Nucleus accumbens (tissue), 56 donors: ENCODE measurements around the gene FNBP1.

Experiments
- DNase-seq, 56 donors: peaks; one replicate each; lab custom pipeline; 2025; lab: John Stamatoyannopoulos, UW

FNBP1 gene

DNA sequence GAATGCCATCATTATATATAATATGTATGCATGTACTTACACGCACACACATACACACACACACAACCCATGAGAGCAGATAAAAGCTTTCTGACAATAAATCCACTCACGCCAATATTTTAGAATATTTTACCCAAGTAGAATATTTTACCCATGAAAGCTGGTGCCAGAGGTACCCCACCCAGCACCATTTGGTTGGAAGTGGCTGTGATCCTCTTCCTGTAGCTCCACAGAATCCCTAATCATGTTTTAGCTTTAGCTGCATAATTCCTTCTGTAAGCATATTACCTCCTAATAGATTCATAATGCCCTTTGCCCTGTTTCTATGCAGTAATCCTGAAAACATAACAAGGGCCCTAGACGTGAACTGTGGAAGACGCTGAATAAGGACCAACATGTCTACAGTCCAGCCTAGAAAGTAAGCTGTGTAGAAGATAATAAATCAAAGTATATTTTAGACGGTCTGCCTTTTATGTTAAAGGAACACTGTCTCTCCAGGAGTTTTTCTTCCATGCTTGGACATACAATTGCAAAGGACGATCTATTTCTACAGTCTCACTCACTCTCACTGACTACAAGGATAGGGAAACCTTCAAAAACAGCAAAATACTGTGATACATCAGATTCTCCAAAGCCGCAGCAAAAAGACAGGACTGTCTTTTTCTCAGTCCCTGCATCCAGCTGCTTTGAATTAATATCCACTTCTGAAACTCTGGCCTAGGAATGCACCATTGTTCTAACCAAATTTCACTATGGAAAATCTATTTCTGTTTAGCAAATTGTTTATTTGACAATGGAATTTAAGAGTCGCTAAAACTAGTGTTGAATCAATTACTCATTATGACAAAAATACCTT lies 109.6 kb downstream of the FNBP1 start:
- no peak for DNase-seq

DNA sequence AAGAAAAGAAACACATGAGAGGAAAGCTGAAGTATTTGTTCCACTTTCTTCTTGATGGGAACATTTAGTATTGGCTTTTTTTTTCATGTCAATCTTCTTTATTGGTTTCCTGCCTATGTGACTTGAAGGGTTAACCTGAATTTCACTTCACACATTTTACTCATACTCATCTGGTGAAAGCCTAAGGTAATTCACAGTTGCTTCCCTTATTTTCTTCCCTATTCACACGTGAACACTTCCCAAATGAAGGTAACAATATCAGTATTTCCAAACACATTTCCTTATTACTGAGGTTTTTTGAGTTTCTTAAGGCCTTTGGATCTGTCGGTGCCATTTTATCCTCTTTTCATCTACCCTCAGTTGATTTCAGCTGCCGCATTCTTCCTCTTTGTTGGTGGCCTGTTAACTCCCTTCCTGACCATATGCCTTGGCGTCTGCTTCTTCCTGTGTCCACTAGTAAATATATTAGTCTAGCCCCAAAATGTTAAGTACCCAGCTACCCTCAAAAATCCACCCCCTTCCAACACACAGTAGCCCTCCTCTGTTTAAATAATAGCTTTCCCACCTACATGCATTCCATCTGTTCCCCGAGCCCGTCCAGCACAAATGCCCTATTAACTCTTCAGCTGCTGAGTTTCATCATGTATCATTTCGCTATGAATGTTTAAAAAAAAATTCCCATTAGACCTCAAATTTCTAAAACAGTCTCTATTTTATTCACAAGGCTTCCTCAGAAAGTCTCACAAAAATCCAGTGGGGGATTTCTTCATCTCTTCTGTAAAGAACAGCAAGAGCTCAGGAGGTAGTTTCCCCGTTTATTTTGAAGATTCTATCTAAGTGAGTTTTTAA lies 110.5 kb downstream of the FNBP1 start:
- DNase-seq, result no peak

DNA sequence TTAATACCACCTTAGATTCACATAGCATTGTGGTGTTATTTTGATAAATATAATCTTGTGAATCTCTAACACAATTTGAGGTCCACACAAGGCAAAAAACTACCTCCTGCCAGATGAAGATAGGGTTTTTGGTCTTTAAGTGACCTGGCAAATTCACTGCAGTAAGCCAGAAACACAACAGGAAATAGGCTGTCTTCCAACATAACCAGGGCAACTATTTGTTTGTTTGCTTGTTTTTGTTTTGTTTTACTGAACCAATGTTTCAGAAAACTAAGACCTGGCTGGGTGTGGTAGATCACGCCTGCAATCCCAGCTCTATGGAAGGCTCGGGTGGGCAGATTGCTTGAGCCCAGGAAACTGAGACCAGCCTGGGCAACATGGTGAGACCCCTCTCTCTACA lies 112.2 kb downstream of the FNBP1 start:
- no peak for DNase-seq

DNA sequence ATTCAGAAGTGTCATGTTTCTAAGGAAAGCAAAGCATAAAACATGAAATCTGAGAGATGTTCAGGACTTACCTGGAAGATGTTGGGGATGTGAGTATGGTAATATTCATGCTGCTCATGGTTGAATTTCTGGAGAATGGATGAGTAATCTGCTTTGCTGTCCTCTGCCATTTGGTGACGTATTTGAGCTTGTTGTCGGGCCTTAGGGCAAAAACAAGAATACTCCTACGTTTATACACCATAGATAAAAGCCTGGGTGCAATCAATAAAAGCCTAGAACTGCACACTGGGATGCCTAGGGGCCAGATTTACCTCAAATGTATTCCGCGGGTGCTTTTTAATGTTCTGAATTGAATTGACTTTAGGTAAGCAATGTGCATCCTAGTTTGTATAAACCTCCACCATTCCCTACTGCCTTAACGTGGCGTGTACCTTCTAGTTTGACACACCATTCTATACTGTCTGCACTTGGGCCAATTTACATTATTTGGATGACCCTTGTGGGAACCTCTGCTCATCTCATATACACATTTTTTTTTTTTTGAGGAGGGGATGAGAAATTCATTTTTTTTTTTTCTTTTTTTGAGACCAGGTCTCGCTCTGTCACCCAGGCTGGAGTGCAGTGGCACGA lies 113.4 kb downstream of the FNBP1 start:
- DNase-seq, result no peak

DNA sequence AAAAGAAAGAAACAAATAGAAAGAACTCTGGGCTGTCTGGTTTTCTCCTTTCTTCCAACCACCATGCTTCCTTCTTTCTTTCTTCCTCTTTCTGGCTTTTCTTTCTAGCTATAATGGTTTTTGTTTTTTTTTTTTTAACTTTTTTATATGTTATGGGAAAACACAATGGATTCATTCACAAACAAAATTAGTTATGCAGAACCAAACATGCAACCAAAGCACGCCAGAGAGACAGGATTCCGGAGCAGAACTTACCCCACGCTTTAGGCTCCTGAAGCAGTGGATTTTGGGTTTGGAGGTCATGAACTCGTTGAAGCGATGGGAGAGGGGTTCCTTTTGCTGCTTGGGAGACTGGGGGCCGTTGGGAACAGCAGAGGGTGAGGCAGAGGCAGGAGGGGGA lies 119.4 kb downstream of the FNBP1 start:
- peak in 1 of 56 donors; percentile 10 for DNase-seq

DNA sequence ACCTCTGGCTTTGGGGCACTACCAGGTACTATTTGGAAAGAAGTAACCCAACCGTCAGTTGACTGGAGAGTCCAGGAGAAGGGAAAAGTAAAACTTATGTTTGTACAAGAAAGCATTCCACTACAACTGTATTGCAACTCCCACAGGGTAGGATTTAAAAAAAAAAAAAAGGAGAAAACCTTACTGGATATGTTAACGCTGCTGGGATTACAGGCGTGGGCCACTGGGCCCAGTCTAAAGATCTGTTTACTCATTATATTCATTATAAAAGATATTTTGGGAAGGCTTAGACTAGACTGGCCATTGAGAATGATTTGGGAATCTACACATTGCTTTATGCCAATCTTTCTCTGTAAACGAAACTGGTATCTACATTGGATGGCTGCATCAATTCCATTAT lies 121.1 kb downstream of the FNBP1 start:
- no peak for DNase-seq

DNA sequence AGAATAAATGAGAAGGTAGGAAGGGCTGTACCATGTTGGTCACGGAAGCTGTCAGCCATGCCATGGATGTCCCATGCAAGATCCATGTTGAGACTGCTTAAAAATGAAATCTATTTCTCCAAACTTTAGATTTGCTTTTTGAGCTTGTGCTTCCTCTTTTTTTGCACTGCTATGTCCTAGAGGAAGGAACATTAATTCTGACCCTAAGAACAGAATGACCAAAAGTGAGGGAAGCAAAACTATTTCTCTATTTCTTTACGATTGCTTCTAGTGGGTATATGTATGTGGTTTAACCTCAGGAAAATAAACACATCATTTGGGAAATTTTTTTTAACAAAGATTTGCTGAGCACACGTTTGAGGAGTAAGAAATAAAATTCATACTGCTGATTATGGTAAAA lies 123.1 kb downstream of the FNBP1 start:
- DNase-seq, result no peak

DNA sequence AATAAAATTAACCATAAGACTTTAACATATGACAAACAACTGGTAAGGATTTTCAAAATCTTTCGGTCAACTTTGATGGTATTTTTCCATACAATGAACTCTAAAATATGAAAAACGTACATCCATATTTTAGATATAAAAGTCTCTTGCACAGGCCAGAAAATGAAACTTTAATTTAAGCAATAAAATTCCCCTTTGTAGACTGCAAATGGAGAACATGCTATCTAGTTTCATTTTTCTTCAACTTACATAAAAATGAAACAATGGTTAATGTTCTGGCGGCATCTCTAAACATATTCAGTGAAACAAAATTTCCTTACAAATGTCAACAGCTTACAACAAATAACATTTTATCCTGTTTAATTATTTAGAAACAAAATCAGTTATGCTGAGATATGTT lies 123.7 kb downstream of the FNBP1 start:
- no peak for DNase-seq

DNA sequence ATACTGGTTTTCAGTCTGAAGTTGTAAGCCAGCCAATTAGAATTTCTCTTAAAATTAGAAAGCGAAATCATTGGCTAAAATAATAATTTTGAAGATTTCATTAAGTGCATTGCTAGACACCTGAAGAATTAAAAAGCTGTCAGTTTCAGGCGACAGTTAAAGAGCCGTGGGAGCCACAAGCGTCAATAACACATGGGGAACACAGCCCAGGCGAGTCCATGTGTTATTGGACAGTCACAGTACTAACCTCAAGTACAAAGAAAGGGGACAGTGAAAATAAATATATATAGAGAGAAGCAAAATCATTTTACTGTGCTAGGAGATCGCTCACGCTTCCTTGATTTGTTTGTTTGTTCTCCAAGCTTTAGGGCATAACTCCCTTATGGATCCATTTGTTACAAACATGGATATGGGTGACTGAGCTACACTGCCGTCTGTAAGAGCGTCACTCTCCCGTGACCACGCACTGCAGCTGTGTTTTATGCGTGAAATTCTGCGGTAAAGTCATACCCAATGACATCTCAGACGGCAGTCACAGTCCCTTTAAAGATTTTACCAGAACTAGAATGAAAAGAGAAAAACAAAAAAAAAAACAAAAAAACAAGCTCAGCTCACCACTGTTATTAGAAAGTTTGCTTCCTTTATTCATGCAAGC lies 124.6 kb downstream of the FNBP1 start:
- no peak for DNase-seq

DNA sequence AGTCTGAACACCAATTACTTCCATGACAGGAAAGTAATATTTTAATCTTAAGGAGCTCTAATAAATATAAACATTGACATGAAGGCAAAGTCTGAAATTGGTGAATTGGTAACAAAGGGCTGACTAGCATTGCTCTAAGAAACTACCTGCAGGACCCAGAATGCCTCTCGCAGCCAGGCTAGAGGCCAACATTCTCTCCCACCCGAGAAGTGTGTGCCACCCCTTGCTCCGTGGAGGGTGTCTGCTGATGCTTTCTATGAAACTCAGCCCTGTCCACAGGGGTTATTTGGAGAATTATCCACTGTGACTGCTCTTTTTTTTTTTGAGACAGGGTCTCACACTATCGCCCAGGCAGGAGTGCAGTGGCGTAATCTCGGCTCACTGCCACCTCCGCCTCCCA lies 126.3 kb downstream of the FNBP1 start:
- no peak for DNase-seq

DNA sequence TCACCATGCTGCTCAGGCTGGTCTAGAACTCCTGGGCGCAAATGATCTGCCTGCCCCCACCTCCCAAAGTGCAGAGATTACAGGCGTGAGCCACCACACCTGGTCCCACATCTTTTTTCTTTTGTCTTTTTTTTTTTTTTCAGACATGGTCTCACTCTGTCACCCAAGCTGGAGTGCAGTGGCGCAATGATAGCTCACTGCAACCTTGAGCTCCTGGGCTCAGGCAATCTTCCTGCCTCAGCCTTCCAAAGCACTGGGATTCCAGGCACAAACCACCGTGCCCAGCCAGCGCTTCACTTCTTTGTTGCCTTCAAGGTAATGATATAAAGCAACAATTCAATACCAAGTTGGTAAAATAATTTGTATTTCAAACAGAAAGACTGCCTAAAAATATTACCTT lies 128.9 kb downstream of the FNBP1 start:
- no peak for DNase-seq

DNA sequence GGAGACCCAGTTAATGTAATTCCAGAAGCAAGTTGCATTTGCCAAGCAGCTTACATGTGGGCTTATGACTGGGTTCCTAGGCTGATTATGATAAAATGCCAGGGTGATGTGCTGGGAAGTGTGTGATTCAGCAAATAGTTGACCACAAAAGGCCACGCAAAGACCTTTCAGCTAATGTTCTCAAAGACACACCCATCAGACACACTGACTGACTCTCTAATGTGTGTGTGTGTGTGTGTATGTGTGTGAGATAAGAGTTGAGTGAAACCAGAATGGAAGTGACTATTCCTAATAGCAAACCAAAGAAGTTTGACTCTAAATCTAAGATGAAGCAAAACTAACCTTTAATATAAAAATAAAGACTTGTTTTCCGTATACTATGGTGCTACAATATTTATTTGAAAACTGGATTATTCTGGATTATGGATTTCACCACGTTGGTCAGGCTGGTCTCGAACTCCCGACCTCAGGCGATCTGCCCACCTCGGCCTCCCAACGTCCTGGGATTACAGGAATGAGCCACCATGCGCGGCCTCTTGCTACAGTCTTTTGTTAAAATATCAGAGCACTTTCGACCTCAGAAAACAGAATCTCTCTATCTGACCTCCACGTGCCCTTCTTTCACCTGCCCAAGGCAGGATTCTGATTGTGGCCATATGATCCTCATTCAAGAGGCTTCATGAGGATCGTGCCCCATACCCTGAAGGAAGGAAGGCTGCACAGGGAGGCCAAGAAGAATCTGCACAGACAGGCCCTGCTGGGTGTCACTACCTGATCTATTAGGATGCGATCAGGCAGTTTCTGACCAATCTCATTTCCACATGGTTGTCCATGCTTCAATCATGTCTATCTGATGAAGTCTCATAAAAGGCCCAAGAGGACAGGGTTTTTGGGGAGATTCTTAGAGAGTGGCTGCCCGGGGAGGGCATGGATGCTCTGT lies 132.1 kb downstream of the FNBP1 start:
- no peak for DNase-seq

DNA sequence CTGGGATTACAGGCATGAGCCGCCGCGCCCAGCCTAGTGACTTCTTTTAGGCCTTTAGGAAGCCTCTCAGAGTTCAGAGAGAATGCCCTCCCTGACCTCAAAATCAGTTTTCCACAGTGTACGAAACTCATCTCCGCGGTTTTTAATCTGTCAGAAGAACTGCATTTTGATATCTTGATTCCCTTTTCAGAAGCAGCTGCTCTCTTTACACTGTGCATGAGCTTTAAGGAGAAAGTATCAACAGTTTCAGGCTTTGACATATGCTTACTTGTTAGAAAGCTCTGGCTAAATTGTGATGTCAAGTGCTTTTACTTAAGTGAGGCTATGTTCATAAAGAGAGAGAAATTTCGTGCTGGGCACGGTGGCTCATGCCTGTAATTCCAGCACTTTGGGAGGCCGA lies 133.1 kb downstream of the FNBP1 start:
- DNase-seq, result no peak

DNA sequence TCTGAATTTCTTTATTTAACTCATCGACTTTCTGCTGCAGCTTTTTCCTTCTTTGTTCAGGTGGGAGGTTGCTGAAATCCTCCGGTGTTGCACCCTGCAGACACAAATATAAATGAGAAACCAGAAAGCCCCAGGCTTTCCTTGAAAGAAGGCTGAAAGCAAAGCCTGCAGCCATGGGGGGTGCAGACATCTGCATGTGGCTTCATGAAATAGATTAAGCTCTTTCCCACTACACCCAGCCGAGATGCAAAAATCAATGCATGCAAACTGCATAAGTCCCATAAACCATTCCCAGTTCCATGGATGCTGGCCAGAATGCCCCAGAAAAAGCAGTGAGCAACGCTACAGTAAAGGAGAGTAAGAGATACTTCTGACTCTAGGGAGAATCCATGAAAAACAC lies 134.1 kb downstream of the FNBP1 start:
- no peak for DNase-seq

DNA sequence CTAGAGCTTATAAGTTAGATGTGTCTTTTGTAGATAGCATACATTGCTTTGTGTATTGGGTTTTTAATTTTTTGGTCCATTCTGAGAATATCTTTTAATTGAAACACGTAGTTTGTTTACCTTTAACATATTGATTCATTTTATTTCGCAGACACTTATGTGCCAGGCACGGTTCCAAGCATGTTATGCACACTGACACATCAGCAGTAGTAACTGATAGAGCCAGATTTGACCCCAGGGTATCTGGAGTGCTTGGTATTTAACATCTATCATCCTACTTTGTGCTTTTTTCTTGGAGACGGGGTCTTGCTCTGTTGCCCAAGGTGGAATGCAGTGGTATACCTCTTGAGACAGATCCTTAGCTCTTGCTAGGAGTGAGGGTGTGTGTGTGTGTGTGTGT lies 135.8 kb downstream of the FNBP1 start:
- DNase-seq, result no peak

DNA sequence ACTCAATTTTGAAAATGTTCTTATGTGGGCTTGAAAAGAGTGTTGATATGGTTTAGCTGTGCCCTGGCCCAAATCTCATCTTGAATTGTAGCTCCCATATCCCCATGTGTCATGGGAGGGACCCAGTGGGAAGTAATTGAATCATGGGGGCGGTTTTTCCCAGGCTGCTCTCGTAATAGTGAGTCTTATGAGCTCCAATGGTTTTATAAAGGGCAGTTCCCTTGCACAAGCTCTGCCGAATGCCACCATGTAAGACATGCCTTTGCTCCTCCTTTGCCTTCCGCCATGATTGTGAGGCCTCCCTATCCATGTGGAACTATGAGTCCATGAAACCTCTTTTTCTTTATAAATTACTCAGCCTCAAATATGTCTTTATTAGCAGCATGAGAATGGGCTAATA lies 136.7 kb downstream of the FNBP1 start:
- no peak for DNase-seq

DNA sequence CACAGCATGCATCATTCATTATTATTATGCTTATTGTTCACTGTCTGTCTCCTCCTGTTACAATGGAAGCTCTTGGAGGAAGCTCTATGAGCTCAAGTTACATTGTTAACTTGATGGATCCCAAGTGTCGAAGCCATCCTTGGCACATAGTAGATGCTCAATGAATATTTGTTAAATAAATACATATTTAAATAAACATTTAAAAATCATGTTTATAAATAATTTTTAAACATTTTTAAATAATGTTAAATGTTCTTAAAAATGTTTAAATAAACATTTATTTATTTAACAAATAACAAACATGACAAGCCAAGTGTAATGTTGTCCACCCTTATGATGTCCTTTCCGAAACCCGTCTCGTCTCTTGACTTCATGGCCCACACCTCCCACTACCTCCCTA lies 138.3 kb downstream of the FNBP1 start:
- DNase-seq, result no peak

DNA sequence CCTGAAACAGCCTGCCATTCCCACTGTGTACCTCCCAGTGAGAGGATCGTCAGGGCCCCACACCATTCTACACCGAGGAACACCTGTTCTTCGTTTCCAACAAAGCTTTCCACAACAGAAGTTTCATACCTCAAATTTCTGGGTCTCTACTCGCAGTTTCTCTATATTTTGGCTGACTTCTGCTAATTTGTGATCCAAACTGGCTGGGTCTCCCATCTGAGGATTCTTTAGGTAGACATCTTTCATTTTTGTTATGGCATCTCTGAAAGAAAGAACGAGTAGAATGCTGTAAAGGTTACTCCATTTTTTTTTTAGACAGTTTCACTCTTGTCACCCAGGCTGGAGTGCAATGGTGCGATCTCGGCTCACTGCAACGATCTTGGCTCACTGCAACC lies 140.3 kb downstream of the FNBP1 start:
- DNase-seq, result no peak

DNA sequence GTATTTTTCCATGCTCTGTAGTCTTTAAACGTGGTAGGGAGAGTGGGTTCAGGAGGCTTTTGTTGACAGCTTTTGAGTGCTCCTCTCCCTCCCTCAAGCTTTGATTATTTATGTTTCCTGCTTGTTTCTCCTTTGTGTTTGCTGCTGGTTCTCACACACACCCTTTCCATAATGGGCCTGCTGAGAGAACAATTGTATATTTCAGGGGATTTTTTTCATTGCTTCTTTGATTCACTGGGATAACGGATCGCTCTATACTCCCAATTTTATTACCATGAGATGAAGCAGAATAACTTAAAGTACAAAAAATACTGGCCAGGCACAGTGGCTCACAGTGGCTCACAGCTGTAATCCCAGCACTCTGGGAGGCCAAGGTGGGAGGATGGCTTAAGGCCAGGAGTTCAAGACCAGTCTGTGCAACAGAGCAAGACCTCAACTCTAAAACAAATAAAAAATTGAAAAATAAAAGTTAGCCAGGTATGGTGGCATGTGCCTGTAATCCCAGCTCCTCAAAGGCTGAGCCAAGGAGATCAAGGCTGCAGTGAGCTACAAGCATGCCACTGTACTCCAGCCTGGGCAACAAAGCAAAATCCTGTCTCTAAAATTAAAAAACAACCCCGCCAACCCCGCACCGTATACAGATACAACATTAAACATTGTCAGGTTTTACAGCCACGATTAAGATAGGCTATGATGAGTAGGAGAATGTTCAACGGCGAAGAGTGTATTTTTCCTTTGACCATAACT lies 140.8 kb downstream of the FNBP1 start:
- DNase-seq, result no peak
